ENCODE data around the gene NBPF11. TPM values are rescaled to one million over a fixed set of nuclear protein-coding genes. Genes with fewer than 3 reads are reported as not detected.

NBPF11 gene
- 2.3 and 3.2 TPM in 2 replicates for total RNA-seq

DNA sequence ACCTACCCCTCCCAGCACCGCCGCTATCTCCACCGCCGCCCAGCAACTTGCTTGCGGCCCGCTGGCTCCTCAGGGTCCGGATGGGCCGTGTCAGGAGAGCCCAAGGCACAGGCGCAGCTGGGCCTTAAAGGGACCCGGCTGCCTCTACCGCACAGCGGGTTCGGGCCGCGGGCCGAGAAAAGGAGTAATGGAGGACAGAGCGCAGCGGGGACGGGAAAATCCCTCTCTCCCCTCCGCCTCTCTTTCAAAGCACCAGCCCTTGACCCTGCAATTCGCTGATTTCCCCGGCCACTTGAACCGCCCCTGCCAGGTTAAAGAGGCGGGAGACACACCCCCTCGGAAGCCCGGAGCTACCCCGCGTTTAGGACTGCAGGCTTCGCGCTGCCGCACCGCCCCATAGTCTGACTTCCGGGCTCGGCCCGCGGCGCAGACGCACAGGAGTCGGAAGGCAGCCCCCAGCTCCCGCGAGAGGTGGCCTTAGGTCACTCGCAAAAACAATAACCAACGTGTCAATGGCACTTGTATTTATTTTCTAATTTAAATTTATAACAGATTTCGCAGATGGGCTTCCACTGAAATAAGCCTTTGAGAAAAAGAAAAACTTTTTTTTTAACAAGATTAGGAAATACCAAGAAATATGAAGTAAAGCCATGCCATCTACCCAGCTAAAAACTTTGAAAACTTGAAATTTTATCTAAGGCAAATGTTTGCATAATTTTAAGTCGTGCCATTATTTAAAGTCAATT is at the start of gene NBPF11:
TSS of gene NBPF11 (minus strand) at position 371 of the 746 bp plus-strand sequence. CDS start 25,278 bp downstream, outside the sequence.

Other genes starting within 250 kb of the NBPF11 start
- gene GJA8, start 249.5 kb downstream of the NBPF11 start, total RNA-seq = not detected in 2 replicates
- gene GPR89B, start 223.9 kb downstream of the NBPF11 start, total RNA-seq = 18.8 and 22.6 TPM in 2 replicates